WERI-Rb-1 (cell line): ENCODE measurements around the gene RALGAPA2.
A peak's percentile ranks its signal among the peaks of the same experiment; 100 is the strongest.

ENCODE experiments used
- DNase-seq: peaks from one replicate; pipeline ENCODE4 v3.0.0-alpha.2; 2020
- H3K27ac ChIP-seq: fragments of 250-450 bp; sonication (Bioruptor Pico); 2 replicates; pipeline ENCODE4 v1.5.1; 2020; ENCODE audit warnings: mild to moderate bottlenecking, moderate library complexity
- H3K27me3 ChIP-seq: fragments of 250-450 bp; sonication (Bioruptor Pico); 2 replicates; pipeline ENCODE4 v1.5.1; 2021; ENCODE audit warnings: mild to moderate bottlenecking, low read depth, moderate library complexity; ENCODE audit not compliant: insufficient read depth, severe bottlenecking
- H3K36me3 ChIP-seq: fragments of 250-450 bp; sonication (Bioruptor Pico); 2 replicates; pipeline ENCODE4 v1.5.1; 2020; ENCODE audit warnings: mild to moderate bottlenecking, moderate library complexity
- H3K4me3 ChIP-seq: 2 replicates; pipeline ENCODE4 v1.5.1; 2011; ENCODE audit warnings: low read depth, mild to moderate bottlenecking, control low read depth, low read length
- H3K9me3 ChIP-seq: fragments of 250-450 bp; sonication (Bioruptor Pico); 2 replicates; pipeline ENCODE4 v1.5.1; 2021; ENCODE audit warnings: mild to moderate bottlenecking, moderate library complexity; ENCODE audit not compliant: severe bottlenecking
- CTCF ChIP-seq: IDR thresholded peaks from 2 replicates; pipeline ENCODE4 v1.5.1; 2011; ENCODE audit warnings: low read depth, mild to moderate bottlenecking, control low read depth, inconsistent platforms, low read length

The RALGAPA2 gene

GRCh38 chr20:20435453-20435852 is 277.0 kb downstream of the RALGAPA2 start:
- H3K36me3 ChIP-seq: no peaks in the 10 kb centered on the region
- H3K9me3 ChIP-seq: peaks cover 3% of the 10 kb centered on the region
- H3K27me3 ChIP-seq: no peaks in the 10 kb centered on the region
- DNase-seq: peak; percentile 43
- no peak overlapping the region for H3K4me3 ChIP-seq
- peak; percentile 50 for TF ChIP-seq CTCF
- H3K27ac ChIP-seq: peak overlapping the region; percentile 70

GRCh38 chr20:20432618-20433286 is 279.7 kb downstream of the RALGAPA2 start:
- no peak for DNase-seq
- no peaks in the 10 kb centered on the region for H3K27me3 ChIP-seq
- peaks cover 2% of the 10 kb centered on the region for H3K9me3 ChIP-seq
- H3K36me3 ChIP-seq: no peaks in the 10 kb centered on the region
- no peak overlapping the region for H3K27ac ChIP-seq
- H3K4me3 ChIP-seq: no peak overlapping the region
- TF ChIP-seq CTCF: no peak

GRCh38 chr20:20430066-20430465 is 282.4 kb downstream of the RALGAPA2 start:
- Histone ChIP-seq H3K9me3 (no peaks in the 10 kb centered on the region), H3K27me3 (no peaks in the 10 kb centered on the region), H3K36me3 (no peaks in the 10 kb centered on the region), H3K4me3 (no peak overlapping the region), H3K27ac (no peak overlapping the region)
- TF ChIP-seq CTCF: no peak
- no peak for DNase-seq

GRCh38 chr20:20428067-20428466 is 284.4 kb downstream of the RALGAPA2 start:
- H3K4me3 ChIP-seq: no peak overlapping the region

GRCh38 chr20:20427227-20427864 is 285.1 kb downstream of the RALGAPA2 start:
- H3K27ac ChIP-seq: no peak overlapping the region
- no peaks in the 10 kb centered on the region for H3K9me3 ChIP-seq
- no peaks in the 10 kb centered on the region for H3K27me3 ChIP-seq
- H3K36me3 ChIP-seq: no peaks in the 10 kb centered on the region
- no peak for DNase-seq
- TF ChIP-seq CTCF: no peak
- no peak overlapping the region for H3K4me3 ChIP-seq

More at GRCh38 chr20:20428067-20428466, 284.4 kb downstream of the RALGAPA2 start:
- Histone ChIP-seq H3K27ac (no peak overlapping the region), H3K27me3 (no peaks in the 10 kb centered on the region), H3K36me3 (no peaks in the 10 kb centered on the region), H3K9me3 (no peaks in the 10 kb centered on the region)
- no peak for TF ChIP-seq CTCF
- no peak for DNase-seq

- H3K27me3 ChIP-seq: no peaks in the 10 kb centered on the region
- DNase-seq: no peak
- TF ChIP-seq CTCF: no peak
- no peak overlapping the region for H3K27ac ChIP-seq
- H3K4me3 ChIP-seq: no peak overlapping the region
- H3K9me3 ChIP-seq: no peaks in the 10 kb centered on the region
- no peaks in the 10 kb centered on the region for H3K36me3 ChIP-seq
Measured at GRCh38 chr20:20426655-20426907, 285.9 kb downstream of the RALGAPA2 start.
